ENCODE measurements around the gene VILL.

The VILL gene

DNA sequence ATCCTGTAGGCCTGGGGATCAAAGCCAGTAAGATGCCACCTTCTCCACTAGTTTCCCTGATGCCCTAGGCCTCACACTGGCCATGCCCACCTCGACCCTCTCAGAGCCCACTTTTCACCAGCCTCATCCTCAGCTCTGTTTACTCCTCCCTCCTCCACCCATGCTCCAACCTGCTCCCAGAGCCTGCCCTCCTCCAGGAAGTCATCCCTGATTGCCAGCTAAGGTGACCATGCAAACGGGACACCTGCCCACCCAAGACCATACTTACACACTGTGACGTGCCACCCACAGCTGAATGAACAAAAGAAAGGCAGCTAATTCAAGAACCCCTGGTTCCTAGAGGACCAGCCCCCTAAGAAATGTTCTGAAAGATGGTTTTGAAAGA, 29.7 kb downstream of the VILL start:
- no peak for TF ChIP-seq ZFX (IDR thresholded peaks at IDR 0.05)
- TF ChIP-seq, protein P1, sequence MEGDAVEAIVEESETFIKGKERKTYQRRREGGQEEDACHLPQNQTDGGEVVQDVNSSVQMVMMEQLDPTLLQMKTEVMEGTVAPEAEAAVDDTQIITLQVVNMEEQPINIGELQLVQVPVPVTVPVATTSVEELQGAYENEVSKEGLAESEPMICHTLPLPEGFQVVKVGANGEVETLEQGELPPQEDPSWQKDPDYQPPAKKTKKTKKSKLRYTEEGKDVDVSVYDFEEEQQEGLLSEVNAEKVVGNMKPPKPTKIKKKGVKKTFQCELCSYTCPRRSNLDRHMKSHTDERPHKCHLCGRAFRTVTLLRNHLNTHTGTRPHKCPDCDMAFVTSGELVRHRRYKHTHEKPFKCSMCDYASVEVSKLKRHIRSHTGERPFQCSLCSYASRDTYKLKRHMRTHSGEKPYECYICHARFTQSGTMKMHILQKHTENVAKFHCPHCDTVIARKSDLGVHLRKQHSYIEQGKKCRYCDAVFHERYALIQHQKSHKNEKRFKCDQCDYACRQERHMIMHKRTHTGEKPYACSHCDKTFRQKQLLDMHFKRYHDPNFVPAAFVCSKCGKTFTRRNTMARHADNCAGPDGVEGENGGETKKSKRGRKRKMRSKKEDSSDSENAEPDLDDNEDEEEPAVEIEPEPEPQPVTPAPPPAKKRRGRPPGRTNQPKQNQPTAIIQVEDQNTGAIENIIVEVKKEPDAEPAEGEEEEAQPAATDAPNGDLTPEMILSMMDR (conservative IDR thresholded peaks at IDR 0.05), result no peak
- no peak overlapping the region for H3K27ac ChIP-seq

DNA sequence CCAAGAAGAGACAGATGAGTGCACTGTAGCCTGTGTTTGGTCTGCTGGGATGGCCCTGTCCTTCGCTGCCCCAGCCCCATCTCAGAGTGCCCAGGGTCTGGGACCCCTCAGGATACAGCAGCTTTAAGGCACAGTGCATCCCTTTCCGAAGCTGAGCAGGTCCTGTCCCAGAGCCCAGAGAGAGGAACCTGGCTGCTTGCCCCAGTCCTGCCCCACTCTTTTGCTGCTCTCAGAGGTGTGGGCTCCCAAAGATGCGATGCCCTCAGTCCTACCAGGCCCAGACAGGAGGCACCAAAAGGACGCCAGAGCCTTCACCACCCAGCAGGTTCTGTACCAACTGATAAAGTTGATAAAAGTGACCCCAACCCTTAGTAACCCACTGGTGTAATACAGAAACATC, 30.6 kb downstream of the VILL start:
- no peak overlapping the region for H3K27ac ChIP-seq
- TF ChIP-seq ZFX (IDR thresholded peaks at IDR 0.05), result no peak
- TF ChIP-seq, protein P1 (conservative IDR thresholded peaks at IDR 0.05), result no peak

DNA sequence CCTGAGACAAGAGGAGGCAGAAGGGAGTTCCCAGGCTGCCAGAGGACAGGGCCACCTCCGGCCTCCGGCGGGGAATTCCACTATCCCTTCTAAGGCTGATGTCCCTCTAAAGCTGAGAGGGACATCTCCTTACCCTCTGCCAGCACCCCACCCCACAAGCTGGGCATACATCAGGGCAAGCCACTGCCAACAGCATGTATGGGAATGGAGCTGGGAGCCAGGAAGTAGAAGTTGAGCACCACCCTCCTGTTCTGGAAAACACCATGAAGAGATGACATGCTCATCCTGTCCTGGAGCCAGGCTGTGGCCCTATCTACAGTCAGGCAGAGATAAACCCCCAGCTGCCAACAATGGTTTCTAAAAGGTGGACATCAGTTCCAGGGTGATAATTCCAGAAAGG, 31.7 kb downstream of the VILL start:
- no peak for TF ChIP-seq ZFX (IDR thresholded peaks at IDR 0.05)
- TF ChIP-seq, protein P1 (conservative IDR thresholded peaks at IDR 0.05), result no peak
- no peak overlapping the region for H3K27ac ChIP-seq

DNA sequence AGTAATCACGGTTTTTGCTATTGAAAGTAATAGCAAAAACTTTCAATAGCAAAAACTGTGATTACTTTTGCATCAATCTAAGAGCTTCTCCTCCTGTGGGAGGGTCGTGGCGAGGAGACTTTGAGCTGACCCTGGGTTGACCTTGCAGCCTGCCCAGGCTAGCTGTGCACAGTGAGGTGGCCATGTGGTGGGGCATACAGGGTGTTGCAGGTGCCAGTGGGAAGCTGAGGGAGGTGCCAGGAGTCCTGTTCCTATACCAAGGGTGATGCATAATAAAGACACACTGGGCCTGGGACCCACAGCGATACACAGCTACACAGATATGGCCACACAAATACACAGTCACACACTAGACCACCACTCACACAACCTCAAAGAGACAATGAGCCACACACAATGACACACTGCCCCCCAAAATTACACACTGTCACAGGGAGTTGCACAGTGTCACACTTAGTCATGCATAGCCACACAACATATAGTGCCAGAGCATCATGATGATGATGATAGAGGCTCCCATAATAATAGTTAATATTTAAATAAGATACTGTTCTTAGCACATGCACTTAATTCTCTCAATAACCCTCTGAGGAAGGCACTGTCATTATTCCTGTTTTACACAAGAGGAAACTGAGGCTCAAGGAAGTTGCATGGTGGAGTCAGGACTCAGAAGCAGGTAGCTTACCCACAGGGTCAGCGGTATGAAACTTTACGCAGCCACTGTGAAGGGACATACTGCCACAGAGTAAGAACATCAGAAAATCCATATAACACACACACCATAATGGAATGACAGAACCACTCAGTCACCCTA, 32.5 kb downstream of the VILL start:
- H3K27ac ChIP-seq, result no peak overlapping the region
- no peak for TF ChIP-seq ZFX (IDR thresholded peaks at IDR 0.05)
- TF ChIP-seq, protein P1 (conservative IDR thresholded peaks at IDR 0.05), result no peak

DNA sequence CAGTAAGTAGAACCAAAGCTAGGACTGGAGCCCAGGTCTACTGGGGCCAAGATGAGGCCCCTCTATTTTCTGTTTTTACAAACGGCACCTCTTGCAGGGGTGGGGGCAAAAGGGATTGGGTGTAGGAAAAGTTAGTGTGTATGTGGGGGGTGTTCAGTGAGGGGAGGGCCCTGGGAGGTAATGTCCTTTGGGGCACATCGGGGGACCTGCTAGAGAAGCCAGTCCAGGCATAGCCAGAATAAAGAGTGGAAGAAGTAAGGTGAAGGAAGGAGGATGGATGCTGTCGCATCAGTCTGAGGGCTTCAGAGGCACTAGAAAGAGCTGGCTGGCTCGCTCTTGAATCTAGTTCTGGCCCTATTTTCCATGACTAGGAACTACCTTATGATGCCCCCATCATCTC, 36.3 kb downstream of the VILL start:
- TF ChIP-seq ZFX (IDR thresholded peaks at IDR 0.05), result no peak
- TF ChIP-seq, protein P1 (conservative IDR thresholded peaks at IDR 0.05), result no peak
- no peak overlapping the region for H3K27ac ChIP-seq

DNA sequence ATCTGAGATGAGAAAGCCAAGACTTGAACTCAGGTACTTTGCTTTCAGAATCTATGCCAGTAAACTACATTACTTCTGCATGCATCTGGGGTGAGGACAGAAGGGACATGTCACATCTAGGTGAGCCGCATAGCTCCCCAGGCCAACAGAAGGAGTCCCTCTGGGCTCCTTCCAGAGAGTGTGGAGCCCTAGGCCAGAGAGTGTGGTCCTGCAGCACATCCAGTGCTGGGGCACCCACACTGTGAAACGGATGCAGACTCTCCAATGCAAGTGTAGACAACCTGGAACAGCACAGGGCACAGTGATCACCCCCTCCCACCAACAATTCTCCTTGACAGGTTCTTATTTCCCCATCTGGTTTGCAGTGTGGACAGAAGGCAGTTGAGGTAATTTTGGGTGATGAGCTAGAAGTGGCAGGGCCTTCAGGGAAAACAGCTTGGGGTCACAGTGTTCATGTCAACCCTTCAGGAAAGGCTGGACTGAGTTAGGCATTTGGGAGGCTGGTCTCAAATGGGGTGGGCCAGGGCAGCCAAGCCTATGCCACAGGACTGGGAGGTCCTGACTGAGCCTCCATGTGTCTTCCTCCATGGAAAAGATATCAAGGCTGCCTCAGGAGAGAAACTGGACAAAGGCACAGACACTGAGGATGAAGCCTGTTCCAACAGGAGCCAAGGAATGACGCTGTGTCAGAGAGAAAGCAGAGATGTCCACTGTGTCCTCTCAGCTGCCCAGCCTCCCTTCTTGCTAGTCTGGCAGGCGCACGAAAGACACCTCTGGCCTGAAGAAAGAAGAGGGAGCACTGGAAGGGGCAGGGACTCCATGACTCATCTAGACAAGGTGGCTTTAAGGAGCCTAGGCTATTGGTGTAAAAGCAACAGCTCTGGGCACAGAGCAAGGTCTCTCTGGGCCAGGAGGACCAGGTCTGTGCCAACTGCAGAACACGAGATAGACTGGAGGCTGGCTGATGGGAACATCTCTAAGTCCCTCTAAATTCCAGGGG, 37.2 kb downstream of the VILL start:
- TF ChIP-seq ZFX (IDR thresholded peaks at IDR 0.05), result no peak
- TF ChIP-seq, protein P1 (conservative IDR thresholded peaks at IDR 0.05), result no peak
- H3K27ac ChIP-seq, result no peak overlapping the region
